ENCODE data around the gene MAS1. TPM values are rescaled to one million over a fixed set of nuclear protein-coding genes. Genes with fewer than 3 reads are reported as not detected.
"Not testable (repeated sequence)": the region's sequence is repeated elsewhere in the genome, so short reads cannot be mapped to it uniquely, and the experiment has no call there.

The MAS1 gene
- total RNA-seq (2014; rRNA removed; shearing (Covaris generic)), result not detected in 2 replicates

GRCh38 chr6:159890792-159891191 is at the start of gene MAS1:
Gene MAS1, plus strand, starts transcription at chr6:159890988. Its CDS starts 15,968 bp downstream, at chr6:159906956.
- no peak for DNase-seq (ENCODE audit: low spot score)

DNA sequence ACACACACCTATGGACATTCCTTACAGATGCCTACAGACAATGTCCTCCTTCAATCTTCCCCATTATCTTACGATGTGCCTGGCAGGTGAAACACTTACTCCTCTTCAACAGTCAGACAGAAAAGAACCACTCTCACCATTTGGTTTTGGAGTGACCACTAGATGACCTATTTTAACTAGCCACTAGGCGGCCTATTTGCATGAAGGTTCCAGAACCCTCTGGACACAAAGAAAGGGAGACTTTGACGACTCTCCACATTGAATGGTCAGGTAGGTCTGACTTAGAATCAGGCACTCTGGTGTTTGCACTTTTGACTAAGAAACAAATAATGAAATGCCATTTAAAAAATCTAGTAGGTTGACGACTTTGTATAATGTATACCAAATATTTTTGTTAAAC is 48.8 kb upstream of the MAS1 start:
- no peak for DNase-seq (ENCODE audit: low spot score)

GRCh38 chr6:159844737-159845645 is 45.8 kb upstream of the MAS1 start:
- DNase-seq (ENCODE audit: low spot score), result no peak

GRCh38 chr6:159848552-159848951 is 42.2 kb upstream of the MAS1 start:
- DNase-seq (ENCODE audit: low spot score), result not testable (repeated sequence)

DNA sequence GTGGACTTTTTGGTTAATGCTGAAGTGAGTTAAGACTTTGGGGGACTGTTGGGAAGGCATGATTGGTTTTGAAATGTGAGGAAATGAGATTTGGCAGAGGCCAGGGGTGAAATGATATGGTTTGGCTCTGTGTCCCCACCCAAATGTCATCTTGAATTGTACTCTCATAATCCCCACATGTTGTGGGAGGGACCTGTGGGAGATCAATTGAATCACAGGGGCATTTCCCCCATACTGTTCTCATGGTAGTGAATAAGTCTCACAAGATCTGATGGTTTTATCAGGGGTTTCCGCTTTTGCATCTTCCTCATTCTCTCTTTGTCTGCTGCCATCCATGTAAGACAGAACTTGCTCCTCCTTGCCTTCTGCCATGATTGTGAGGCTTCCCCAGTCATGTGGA is 40.9 kb upstream of the MAS1 start:
- DNase-seq (ENCODE audit: low spot score), result not testable (repeated sequence)

DNA sequence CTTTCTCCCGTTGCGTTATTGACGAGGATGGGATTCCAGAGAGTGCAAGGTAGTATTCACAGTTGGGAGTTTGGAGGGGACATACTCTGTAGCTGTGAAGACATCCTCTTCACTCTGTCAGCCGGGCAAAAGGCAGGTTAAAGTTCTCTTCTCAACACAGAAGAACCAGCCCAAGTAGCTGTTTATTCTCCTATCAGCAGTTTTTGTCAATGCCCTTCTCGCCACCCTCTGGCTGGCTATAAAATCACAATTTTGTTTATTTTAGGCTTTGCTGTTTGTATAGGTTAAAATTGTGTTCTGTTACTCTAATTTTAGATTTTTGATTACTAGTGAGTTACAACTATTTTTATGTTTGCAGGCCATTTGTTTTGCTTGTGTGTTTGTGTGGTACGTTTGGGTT is 37.9 kb upstream of the MAS1 start:
- no peak for DNase-seq (ENCODE audit: low spot score)

DNA sequence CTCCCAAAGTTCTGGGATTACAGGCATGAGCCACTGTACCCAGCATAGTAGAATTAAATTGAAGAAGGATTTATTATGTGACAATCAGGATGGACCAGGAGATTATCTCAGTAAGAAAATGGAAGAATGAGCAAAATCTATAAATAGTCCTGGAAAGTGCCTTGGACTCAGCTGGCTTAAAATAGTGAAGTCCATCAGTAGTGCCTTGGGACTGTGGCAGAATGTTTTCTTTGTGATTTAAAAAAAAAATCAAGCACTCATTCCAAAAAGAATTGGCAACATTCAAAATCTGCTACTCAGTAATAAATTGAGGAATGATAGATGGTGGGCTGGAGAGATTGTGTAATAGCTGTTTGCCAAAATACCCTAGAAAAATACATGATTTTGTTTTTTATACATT is 37.0 kb upstream of the MAS1 start:
- no peak for DNase-seq (ENCODE audit: low spot score)

DNA sequence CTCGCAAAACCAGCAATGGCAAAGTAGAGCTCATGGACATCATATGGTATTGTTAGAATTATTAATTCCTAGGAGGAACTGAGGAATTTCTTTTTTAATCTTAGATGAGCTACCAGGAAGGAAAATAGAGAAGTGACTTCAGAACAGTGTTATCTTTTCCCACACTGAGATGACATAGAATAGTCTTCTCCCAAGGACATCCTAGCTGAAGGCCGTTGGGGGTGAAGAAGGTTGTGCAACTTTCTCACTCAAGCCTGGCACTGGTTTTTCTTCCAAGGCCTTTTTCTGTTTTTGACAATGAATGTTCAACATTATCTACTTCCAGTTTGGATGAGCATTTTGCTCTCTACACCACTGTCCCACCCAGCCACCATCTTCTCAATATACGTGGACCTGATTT is 35.8 kb upstream of the MAS1 start:
- DNase-seq (ENCODE audit: low spot score), result no peak

- DNase-seq (ENCODE audit: low spot score), result no peak
These were observed 32.5 kb upstream of the MAS1 start for GRCh38 chr6:159858259-159858658.

DNA sequence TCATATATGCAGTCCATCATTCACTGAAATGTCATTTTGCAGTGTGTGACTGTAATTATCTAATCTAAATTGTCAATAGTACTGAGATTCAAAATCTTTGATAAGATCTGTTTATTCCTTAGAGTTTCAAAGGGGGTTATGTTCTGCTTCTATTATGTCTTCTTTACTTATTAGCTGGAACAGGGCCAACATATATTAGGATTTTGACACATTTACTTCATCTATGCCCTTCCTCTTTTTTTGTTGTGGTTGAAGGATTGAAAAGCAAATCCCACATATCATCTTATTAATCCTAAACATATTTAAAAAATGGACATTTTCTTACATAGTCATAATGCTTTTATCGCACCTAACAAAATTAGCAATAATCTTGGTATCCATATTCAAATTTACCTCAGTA is 30.3 kb upstream of the MAS1 start:
- no peak for DNase-seq (ENCODE audit: low spot score)

GRCh38 chr6:159862103-159862502 is 28.7 kb upstream of the MAS1 start:
- no peak for DNase-seq (ENCODE audit: low spot score)

DNA sequence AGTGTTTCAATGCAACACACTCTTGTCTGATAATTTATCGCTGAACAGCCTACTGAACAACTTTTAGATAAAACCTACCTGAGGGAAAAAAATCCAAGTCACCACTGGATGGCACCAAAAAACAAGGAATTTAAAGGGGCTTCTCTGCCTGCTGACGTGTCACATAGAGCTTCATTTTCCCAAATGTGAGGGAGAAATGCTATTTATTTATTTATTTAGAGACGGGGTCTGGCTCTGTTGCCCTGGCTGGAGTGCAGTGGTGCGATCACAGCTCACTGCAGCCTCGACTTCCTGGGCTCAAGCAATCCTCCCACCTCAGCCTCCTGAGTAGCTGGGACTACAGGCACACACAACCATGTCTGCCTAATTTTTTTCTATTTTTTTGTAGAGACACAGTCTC is 27.4 kb upstream of the MAS1 start:
- DNase-seq (ENCODE audit: low spot score), result peak; percentile 24

GRCh38 chr6:159865226-159865920 is 25.4 kb upstream of the MAS1 start:
- no peak for DNase-seq (ENCODE audit: low spot score)

DNA sequence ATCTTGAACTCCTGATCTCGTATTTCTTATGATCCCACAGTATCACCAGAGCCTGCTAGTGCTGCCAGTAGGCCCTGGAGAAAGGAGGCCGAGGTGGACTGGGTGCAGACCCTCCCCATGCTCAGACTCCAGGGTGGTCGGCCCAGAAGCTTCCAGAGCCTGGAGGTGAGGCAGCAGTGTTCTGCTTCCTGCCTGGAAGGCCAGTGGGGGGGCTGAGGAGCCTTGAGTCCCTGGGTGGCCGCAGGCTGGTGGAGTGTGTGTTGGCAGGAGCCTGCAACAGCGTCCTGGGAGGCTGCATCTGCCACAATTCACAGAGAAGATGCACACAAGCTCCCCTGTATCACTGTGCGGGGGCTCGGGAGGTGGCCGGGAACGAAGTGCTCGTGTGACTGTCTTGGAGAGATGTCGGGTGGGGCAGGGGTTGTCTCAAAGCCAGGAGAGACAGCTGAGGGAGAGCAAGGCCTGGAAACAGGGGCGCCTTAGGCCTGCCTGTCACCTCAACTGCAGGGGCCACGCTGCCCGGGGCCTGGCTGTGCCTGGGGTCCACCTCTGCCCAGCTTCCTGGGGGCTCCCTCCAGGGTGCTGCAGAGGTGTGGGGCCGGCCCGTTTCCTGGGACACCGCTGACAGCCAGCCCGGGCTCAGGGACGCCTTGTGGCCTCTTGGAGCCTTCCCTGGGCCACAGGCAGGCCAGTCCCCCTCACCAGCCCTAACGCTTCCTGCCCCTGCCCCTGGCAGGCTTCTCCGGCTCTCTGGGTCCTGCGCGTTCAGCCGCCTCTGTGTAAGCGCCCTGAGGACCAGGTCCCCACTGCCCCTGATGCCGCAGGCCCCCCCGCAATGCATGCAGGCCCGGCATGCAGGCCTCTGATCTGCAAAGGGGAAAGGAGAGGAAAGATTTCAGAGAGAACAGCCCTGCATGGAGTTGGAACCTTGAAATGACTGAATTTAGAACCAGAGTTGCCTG is 24.2 kb upstream of the MAS1 start:
- DNase-seq (ENCODE audit: low spot score), result no peak

DNA sequence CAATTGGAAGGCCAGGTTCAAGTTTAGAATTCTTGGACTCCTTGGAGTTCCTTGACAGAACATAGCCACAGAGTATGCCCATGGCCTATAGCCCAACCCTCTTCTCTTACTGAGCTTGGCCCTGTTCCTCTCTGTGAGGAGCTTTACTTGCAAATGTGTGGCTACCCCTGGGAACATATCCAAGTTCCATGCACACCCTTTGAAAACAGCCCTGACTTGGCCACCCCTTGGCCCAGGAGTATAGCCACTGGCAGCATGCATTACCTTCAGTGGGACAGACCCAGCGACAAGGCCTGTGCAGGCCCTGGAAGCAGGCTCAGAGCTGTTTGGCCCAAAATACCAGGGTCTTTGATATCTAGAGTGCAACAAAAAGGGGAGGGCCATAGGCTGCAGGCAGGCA is 19.5 kb upstream of the MAS1 start:
- DNase-seq (ENCODE audit: low spot score), result no peak

DNA sequence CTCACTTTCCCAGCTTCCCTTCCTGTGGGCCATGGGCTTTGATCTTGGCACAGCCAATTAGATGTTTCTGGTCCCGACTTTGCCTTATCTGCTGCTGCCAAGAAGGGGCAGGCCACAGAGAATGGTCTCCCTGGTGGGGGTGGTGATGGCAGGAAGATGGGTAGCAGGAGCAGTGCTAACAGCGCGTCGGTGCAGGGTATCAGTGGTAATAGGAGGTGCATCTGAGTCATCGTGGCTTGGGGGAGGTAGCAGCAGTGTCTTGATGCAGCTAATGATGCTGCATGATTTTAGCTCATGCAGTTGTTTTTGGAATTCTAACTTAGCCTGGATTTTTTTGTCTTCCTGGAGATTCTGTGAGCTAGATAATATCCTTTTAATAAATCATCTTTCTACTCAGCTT is 18.9 kb upstream of the MAS1 start:
- no peak for DNase-seq (ENCODE audit: low spot score)

DNA sequence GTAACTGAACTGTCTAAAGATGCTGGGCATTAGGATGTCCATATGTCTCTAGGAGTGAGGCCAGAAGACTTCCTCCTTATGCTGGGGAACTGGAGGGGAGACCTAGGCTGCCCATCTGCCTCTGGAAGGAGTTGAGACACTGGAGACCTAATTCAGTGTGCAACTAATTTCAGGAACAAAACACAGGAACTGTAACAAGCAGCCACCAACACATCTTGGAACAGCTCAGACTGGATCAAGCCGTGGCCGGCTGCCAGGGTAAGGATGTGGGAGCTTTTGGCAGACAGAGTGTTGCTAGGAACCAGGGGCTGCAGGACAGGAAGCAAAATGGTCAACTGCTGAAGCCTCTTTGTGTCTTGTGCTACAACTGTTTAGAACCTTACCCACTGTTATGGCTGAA is 16.4 kb upstream of the MAS1 start:
- DNase-seq (ENCODE audit: low spot score), result no peak

- DNase-seq (ENCODE audit: low spot score), result no peak
These were observed 15.6 kb upstream of the MAS1 start for GRCh38 chr6:159875194-159875593.

DNA sequence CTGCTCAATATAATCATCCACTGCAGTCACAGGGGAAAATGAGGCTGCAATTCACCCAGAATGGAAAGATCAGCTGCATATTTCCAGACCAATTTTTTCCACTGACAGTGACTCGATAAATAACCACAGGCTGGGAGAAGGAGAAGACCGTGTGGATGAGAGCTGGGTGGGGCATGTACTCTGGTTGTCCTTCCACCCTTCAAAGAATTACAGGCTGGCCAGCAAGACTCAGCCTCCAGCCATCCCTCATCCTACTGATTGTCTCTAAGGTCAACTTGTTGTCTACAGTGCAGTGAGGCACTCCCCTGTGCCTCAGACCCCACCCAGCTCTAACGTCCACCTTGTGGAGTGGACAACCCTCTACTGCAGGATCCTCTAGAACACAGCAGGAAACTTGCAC is 14.5 kb upstream of the MAS1 start:
- no peak for DNase-seq (ENCODE audit: low spot score)

DNA sequence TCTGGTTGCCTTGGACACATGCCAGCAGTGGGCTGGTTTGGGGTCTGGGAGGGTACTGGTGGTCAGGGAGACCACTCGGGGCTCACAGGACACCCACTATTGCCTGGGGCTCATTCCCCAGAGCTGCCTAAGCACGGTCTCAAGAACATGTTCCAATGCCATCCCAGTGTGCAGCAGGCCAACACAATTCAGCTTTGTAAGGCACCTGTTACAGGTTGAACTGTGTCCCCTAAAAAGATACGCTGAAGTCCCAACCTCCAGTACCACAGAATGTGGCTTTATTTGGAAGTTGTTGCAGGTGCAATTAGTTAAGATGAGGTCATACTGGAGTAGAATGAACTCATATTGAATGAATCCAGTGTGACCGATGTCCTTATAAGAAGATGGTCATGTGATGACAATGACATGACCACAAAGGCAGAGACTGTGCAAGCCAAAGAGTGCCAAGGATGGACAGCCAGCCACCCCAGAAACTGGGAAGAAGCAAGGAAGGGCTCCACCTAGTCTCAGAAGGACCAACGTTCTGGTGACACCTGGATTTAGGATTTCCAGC is 13.5 kb upstream of the MAS1 start:
- DNase-seq (ENCODE audit: low spot score), result no peak

DNA sequence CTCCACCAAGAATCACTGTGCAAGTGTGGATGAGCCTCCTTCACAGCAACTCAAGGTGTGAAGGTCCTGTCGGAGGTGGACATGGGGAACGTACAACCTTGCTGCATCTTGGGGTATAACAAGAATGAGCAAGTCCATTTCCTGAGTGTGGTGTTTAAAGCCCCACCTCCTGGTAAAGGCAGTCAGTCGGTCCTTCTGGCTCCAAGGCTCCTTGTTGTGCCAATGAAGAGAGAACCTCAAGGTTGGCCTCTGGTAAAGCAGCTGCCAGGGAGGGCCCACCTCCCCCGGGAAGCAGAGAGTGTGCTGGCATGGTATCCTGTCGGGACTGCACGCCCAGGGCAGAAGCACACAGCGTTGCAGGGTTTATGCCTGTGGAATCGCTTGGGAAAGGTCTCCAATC is 12.4 kb upstream of the MAS1 start:
- DNase-seq (ENCODE audit: low spot score), result no peak

DNA sequence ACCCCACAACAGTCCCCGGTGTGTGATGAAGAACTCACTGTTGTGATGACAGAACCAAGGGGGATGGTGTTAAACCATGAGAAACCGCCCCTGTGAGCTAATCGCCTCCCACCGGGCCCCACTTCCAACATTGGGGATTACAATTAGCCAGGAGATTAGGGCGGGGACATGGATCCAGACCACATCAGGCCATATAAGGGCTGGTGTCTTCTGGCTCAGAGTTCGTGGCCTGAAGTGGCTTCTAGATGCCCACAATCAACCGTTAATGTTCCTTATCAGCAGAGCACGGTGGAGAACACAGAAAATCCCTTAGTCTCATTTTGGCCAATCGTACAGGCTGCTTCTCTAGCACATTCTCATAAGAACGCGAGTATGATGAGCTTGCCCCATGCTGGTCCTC is 10.9 kb upstream of the MAS1 start:
- DNase-seq (ENCODE audit: low spot score), result no peak
